Measurements from ENCODE around the gene CTTNBP2. TPM values are rescaled to one million over a fixed set of nuclear protein-coding genes. Genes with fewer than 3 reads are reported as not detected.

The CTTNBP2 gene
- total and polyA plus RNA-seq, 2 of the 13 experiments (the other 11 are each of a cell fraction or from before 2014, with no cell fraction given): not detected

DNA sequence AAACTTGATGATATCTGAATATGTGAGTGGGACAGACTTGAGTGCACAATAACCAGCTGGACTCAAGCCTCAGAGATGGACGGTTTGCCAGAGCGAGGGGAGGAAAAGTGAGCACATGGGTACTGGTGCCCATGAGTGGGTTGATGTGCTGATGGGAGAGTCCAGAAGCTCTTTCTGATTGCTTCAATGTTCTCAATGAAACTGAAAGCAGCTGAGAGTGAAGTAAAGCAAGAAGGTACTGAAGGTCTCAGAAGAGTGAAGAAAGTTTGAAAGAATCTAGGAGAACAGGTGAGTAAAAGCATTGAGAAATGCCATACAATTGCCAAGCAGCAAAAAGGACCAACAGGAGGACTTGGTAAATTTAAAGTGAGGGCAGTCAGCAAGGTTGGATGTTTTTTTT, 28.6 kb downstream of the CTTNBP2 start:
- ChIA-PET CTCF (ENCODE audit: low intra/inter-chr PET ratio, low total read pairs) (no interaction called here), POLR2A (no interaction called here)
- no peaks in the 10 kb centered on the region for H4K20me1 ChIP-seq (ENCODE audit: insufficient read depth, low read length)
- BruUV-seq (replicated peaks): no TSS peak
- H3K79me2 ChIP-seq (ENCODE audit: insufficient read depth, low read length): no peaks in the 10 kb centered on the region
- H3K9me3 ChIP-seq (ENCODE audit: low read length): no peaks in the 10 kb centered on the region
- in situ Hi-C loops (cut with HindIII; ENCODE audit: extremely low pct_ligation_motif_present, low pct_unique_long_range_greater_than_20kb): no loop called here
- H3K27ac ChIP-seq (ENCODE audit: extremely low read length, insufficient read depth, low read length): no peak overlapping the region
- intact Hi-C loops (cut with micrococcal nuclease; ENCODE audit: unreplicated experiment): no loop called here
- H3K4me3 ChIP-seq (replicated peaks in 1 of 3; ENCODE audit: insufficient read depth in 1 of 3, low read depth in 2 of 3, low read length in 3 of 3): no peak overlapping the region
- H3K27me3 ChIP-seq (ENCODE audit: control insufficient read depth in 1 of 2, insufficient read depth in 2 of 2, low read length in 2 of 2): no peaks in the 10 kb centered on the region
- H3K9ac ChIP-seq (ENCODE audit: insufficient read depth, low read depth, low read length): no peak overlapping the region
- H3K4me2 ChIP-seq (ENCODE audit: low read depth, low read length): no peak overlapping the region
- 2% methylated on average over 2 of the region's 2 CpGs for WGBS (ENCODE audit: low lambda C conversion rate)
- TF ChIP-seq PHF20 (CRISPR knock-in tag; IDR thresholded peaks at IDR 0.05) (no peak), ZBTB3 (CRISPR knock-in tag; IDR thresholded peaks at IDR 0.05; ENCODE audit: borderline replicate concordance, low read depth) (no peak), ZMYM4 (CRISPR knock-in tag; IDR thresholded peaks at IDR 0.05) (no peak), MED13 (CRISPR knock-in tag; IDR thresholded peaks at IDR 0.05) (no peak), ZNF33B (CRISPR knock-in tag; IDR thresholded peaks at IDR 0.05) (no peak), PCBP2 (optimal IDR thresholded peaks at IDR 0.05; ENCODE audit: low read depth, low read length, poor library complexity, severe bottlenecking) (no peak), ZNF788 (CRISPR knock-in tag; IDR thresholded peaks at IDR 0.05; ENCODE audit: borderline replicate concordance) (no peak), SPEN (CRISPR knock-in tag; IDR thresholded peaks at IDR 0.05; ENCODE audit: low read depth) (no peak), KDM1A (CRISPR knock-in tag; IDR thresholded peaks at IDR 0.05) (no peak)
- TF ChIP-seq, protein P1, sequence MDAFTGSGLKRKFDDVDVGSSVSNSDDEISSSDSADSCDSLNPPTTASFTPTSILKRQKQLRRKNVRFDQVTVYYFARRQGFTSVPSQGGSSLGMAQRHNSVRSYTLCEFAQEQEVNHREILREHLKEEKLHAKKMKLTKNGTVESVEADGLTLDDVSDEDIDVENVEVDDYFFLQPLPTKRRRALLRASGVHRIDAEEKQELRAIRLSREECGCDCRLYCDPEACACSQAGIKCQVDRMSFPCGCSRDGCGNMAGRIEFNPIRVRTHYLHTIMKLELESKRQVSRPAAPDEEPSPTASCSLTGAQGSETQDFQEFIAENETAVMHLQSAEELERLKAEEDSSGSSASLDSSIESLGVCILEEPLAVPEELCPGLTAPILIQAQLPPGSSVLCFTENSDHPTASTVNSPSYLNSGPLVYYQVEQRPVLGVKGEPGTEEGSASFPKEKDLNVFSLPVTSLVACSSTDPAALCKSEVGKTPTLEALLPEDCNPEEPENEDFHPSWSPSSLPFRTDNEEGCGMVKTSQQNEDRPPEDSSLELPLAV (CRISPR knock-in tag; conservative IDR thresholded peaks at IDR 0.05; ENCODE audit: low read depth): no peak
- TF ChIP-seq, protein P2, sequence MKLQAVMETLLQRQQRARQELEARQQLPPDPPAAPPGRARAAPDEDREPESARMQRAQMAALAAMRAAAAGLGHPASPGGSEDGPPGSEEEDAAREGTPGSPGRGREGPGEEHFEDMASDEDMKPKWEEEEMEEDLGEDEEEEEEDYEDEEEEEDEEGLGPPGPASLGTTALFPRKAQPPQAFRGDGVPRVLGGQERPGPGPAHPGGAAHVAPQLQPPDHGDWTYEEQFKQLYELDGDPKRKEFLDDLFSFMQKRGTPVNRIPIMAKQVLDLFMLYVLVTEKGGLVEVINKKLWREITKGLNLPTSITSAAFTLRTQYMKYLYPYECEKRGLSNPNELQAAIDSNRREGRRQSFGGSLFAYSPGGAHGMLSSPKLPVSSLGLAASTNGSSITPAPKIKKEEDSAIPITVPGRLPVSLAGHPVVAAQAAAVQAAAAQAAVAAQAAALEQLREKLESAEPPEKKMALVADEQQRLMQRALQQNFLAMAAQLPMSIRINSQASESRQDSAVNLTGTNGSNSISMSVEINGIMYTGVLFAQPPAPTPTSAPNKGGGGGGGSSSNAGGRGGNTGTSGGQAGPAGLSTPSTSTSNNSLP (IDR thresholded peaks at IDR 0.05; ENCODE audit: low read depth, low read length): no peak
- TF ChIP-seq, protein P3, sequence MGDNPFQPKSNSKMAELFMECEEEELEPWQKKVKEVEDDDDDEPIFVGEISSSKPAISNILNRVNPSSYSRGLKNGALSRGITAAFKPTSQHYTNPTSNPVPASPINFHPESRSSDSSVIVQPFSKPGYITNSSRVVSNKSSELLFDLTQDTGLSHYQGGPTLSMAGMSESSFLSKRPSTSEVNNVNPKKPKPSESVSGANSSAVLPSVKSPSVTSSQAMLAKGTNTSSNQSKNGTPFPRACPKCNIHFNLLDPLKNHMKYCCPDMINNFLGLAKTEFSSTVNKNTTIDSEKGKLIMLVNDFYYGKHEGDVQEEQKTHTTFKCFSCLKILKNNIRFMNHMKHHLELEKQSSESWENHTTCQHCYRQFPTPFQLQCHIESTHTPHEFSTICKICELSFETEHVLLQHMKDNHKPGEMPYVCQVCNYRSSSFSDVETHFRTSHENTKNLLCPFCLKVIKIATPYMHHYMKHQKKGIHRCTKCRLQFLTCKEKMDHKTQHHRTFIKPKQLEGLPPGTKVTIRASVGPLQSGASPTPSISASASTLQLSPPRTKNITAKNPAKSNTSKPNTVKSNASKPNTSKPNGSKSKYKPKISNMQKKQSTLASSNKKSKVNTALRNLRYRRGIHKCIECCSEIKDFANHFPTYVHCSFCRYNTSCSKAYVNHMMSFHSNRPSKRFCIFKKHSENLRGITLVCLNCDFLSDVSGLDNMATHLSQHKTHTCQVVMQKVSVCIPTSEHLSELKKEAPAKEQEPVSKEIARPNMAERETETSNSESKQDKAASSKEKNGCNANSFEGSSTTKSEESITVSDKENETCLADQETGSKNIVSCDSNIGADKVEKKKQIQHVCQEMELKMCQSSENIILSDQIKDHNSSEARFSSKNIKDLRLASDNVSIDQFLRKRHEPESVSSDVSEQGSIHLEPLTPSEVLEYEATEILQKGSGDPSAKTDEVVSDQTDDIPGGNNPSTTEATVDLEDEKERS (CRISPR knock-in tag; IDR thresholded peaks at IDR 0.05): no peak
- TF ChIP-seq, protein P4, sequence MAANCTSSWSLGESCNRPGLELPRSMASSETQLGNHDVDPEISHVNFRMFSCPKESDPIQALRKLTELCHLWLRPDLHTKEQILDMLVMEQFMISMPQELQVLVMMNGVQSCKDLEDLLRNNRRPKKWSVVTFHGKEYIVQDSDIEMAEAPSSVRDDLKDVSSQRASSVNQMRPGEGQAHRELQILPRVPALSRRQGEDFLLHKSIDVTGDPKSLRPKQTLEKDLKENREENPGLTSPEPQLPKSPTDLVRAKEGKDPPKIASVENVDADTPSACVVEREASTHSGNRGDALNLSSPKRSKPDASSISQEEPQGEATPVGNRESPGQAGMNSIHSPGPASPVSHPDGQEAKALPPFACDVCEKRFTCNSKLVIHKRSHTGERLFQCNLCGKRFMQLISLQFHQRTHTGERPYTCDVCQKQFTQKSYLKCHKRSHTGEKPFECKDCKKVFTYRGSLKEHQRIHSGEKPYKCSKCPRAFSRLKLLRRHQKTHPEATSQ (CRISPR knock-in tag; IDR thresholded peaks at IDR 0.05; ENCODE audit: borderline replicate concordance): no peak
- H3K36me3 ChIP-seq (replicated peaks in 1 of 2; ENCODE audit: control insufficient read depth in 1 of 2, insufficient read depth in 2 of 2, low read length in 2 of 2): no peaks in the 10 kb centered on the region
- no peak for ATAC-seq
- no peaks in the 10 kb centered on the region for H3K4me1 ChIP-seq (ENCODE audit: insufficient read depth, low read length)
- H2AFZ ChIP-seq (ENCODE audit: low read length): no peak overlapping the region
- DNase-seq (ENCODE audit: low spot score): no peak
- FAIRE-seq: no peak

Measured in HepG2 (cell line).